Cardiac muscle cell (in vitro differentiated cells and primary cell): Measurements from ENCODE around the gene ANKRD55. TPM values are rescaled to one million over a fixed set of nuclear protein-coding genes. Genes with fewer than 3 reads are reported as not detected.
A peak's percentile ranks its signal among the peaks of the same experiment; 100 is the strongest.
"Not testable (repeated sequence)": the region's sequence is repeated elsewhere in the genome, so short reads cannot be mapped to it uniquely, and the experiment has no call there.

Experiments used
- DNase-seq, 2 donors: peaks; one replicate each; pipeline versions ENCODE4 v3.0.0 to v3.0.0-alpha.2; 2010 to 2017; ENCODE audit warnings: low read depth in 1 of 2, low spot score in 1 of 2
- H3K27ac ChIP-seq: fragments of 200-600 bp; sonication (generic); 2 replicates; pipeline ENCODE4 v1.5.1; 2016
- H3K27me3 ChIP-seq: fragments of 200-600 bp; sonication (generic); 2 replicates; pipeline ENCODE4 v1.6.0; 2016; ENCODE audit warnings: control low read depth
- H3K36me3 ChIP-seq: fragments of 200-600 bp; sonication (generic); 2 replicates; pipeline ENCODE4 v1.5.1; 2016; ENCODE audit warnings: control low read depth
- H3K4me1 ChIP-seq: fragments of 200-600 bp; sonication (generic); 2 replicates; pipeline ENCODE4 v1.8.1; 2017; ENCODE audit warnings: low read depth, mild to moderate bottlenecking, mixed run types
- H3K4me3 ChIP-seq: fragments of 200-600 bp; sonication (generic); 2 replicates; pipeline ENCODE4 v1.5.1; 2016; ENCODE audit warnings: mild to moderate bottlenecking
- H3K9me3 ChIP-seq: fragments of 200-600 bp; sonication (generic); 2 replicates; pipeline ENCODE4 v1.5.1; 2017; ENCODE audit warnings: low read depth, mild to moderate bottlenecking, control low read depth
- polyA plus RNA-seq: library from polyadenylated mRNA; unstranded; fragments of >200 nt; fragmentation: Nextera tagmentation; extraction: Ambion mirVana; gene quantifications from 2 replicates; pipeline ENCODE4 v1.2.1, GENCODE V29; 2016
- total RNA-seq: library from RNA; depleted of rRNA; stranded (reverse); fragments of >200 nt; gene quantifications from 2 replicates; pipeline ENCODE4 v1.2.3, GENCODE V29; 2016
- TF ChIP-seq, protein P1 (sequence below): IDR thresholded peaks from 2 replicates; pipeline ENCODE4 v1.5.1; 2012; ENCODE audit warnings: low read depth, mild to moderate bottlenecking, low read length

The ANKRD55 gene
- total and polyA plus RNA-seq, 2 experiments from 2014 or later = 0.28 TPM; not detected in 1

DNA sequence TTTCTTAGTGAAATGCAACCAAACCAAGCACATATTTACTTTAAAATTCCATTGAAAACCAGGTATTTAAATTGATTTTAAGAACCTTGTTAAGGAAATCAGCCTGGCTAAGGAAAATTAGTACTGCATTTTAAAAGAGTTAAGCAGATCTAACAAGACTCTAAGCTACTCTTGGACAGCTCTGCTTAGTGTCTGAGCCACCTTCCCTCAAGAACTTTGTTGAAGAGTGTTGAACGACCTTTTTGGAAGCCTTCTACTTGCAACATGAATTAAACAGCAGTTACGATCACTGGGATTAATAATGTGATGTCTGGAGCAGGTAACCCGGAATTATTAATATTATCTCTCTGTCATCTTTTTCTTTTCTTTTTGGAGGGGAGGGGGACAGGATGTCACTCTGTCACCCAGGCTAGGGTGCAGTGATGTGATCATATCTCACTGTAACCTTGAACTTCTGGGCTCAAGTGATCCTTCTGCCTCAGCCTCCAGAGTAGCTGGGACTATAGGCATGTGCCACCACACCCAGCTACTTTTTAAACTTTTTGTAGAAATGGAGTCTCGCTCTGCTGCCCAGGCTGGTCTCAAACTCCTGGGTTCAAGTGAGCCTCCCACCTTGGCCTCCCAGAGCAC lies 74.7 kb downstream of the ANKRD55 start:
- Histone ChIP-seq H3K36me3 (no peaks in the 10 kb centered on the region), H3K4me3 (no peak overlapping the region), H3K27me3 (no peaks in the 10 kb centered on the region), H3K9me3 (no peaks in the 10 kb centered on the region), H3K27ac (no peak overlapping the region), H3K4me1 (peaks cover 24% of the 10 kb centered on the region)
- TF ChIP-seq, protein P1, sequence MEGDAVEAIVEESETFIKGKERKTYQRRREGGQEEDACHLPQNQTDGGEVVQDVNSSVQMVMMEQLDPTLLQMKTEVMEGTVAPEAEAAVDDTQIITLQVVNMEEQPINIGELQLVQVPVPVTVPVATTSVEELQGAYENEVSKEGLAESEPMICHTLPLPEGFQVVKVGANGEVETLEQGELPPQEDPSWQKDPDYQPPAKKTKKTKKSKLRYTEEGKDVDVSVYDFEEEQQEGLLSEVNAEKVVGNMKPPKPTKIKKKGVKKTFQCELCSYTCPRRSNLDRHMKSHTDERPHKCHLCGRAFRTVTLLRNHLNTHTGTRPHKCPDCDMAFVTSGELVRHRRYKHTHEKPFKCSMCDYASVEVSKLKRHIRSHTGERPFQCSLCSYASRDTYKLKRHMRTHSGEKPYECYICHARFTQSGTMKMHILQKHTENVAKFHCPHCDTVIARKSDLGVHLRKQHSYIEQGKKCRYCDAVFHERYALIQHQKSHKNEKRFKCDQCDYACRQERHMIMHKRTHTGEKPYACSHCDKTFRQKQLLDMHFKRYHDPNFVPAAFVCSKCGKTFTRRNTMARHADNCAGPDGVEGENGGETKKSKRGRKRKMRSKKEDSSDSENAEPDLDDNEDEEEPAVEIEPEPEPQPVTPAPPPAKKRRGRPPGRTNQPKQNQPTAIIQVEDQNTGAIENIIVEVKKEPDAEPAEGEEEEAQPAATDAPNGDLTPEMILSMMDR = no peak
- DNase-seq = peak in 1 of 2 donors; percentile 77

DNA sequence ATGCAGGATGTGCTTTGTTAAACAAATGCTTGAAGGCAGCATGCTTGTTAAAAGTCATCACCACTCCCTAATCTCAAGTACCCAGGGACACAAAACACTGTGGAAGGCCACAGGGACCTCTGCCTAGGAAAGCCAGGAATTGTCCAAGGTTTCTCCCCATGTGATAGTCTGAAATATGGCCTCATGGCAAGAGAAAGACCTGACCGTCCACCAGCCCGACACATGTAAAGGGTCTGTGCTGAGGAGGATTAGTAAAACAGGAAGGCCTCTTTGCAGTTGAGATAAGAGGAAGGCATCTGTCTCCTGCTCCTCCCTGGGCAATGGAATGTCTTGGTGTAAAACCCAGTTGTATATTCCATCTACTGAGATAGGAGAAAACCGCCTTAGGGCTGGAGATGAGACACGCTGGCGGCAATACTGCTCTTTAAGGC lies 75.9 kb downstream of the ANKRD55 start:
- Histone ChIP-seq H3K27ac (peak overlapping the region; percentile 6), H3K4me1 (peaks cover 28% of the 10 kb centered on the region)
- H3K27me3 ChIP-seq, H3K36me3 ChIP-seq, H3K4me3 ChIP-seq, H3K9me3 ChIP-seq, DNase-seq: not testable (repeated sequence)

GRCh38 chr5:56156585-56157190 lies 76.4 kb downstream of the ANKRD55 start:
- H3K4me1 ChIP-seq = peaks cover 30% of the 10 kb centered on the region
- not testable (repeated sequence) for H3K4me3 ChIP-seq, H3K27ac ChIP-seq, H3K9me3 ChIP-seq, DNase-seq, H3K36me3 ChIP-seq, H3K27me3 ChIP-seq

GRCh38 chr5:56155992-56156584 lies 77.0 kb downstream of the ANKRD55 start:
- TF ChIP-seq, protein P1 = no peak
- H3K4me1 ChIP-seq = peaks cover 30% of the 10 kb centered on the region
- no peaks in the 10 kb centered on the region for H3K27me3 ChIP-seq
- H3K27ac ChIP-seq = no peak overlapping the region
- DNase-seq = no peak
- H3K4me3 ChIP-seq = no peak overlapping the region
- H3K9me3 ChIP-seq = no peaks in the 10 kb centered on the region
- no peaks in the 10 kb centered on the region for H3K36me3 ChIP-seq

GRCh38 chr5:56154732-56155484 lies 78.2 kb downstream of the ANKRD55 start:
- Histone ChIP-seq H3K27me3 (no peaks in the 10 kb centered on the region), H3K4me1 (peaks cover 30% of the 10 kb centered on the region), H3K27ac (no peak overlapping the region), H3K36me3 (no peaks in the 10 kb centered on the region), H3K4me3 (no peak overlapping the region), H3K9me3 (no peaks in the 10 kb centered on the region)
- TF ChIP-seq, protein P1 = no peak
- peak in 1 of 2 donors; percentile 45 for DNase-seq

DNA sequence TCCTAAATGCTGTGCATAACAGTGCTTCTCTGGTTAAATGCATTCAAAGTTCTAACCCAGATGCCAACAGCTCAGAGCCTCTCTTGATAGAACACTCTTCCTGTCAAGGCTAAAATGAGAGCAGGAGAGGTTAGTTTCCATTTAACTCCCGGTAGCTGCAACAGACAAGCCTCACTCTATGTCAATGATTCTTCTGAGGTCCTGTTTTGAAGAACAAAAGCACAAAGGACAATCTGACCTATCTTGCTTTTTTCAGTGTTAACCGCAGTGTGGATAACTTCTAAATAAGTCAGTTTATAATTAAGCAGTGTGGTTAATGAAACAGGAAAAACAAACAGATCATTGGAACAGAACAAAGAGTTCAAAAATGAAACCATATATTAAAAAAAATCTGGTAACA lies 80.7 kb downstream of the ANKRD55 start:
- H3K27ac ChIP-seq = peak overlapping the region; percentile 37
- H3K9me3 ChIP-seq = no peaks in the 10 kb centered on the region
- H3K4me1 ChIP-seq = peaks cover 23% of the 10 kb centered on the region
- TF ChIP-seq, protein P1 = no peak
- DNase-seq = peak in 1 of 2 donors; percentile 27
- no peaks in the 10 kb centered on the region for H3K27me3 ChIP-seq
- no peak overlapping the region for H3K4me3 ChIP-seq
- no peaks in the 10 kb centered on the region for H3K36me3 ChIP-seq

GRCh38 chr5:56150756-56151155 lies 82.4 kb downstream of the ANKRD55 start:
- not testable (repeated sequence) for H3K4me1 ChIP-seq

More at GRCh38 chr5:56150756-56151155, 82.4 kb downstream of the ANKRD55 start:
- H3K27me3 ChIP-seq, DNase-seq, H3K4me3 ChIP-seq, H3K27ac ChIP-seq, H3K9me3 ChIP-seq, H3K36me3 ChIP-seq: not testable (repeated sequence)
